ENCODE results near the gene MAP2K3.
"Not testable (repeated sequence)": the region's sequence is repeated elsewhere in the genome, so short reads cannot be mapped to it uniquely, and the experiment has no call there.

The MAP2K3 gene

DNA sequence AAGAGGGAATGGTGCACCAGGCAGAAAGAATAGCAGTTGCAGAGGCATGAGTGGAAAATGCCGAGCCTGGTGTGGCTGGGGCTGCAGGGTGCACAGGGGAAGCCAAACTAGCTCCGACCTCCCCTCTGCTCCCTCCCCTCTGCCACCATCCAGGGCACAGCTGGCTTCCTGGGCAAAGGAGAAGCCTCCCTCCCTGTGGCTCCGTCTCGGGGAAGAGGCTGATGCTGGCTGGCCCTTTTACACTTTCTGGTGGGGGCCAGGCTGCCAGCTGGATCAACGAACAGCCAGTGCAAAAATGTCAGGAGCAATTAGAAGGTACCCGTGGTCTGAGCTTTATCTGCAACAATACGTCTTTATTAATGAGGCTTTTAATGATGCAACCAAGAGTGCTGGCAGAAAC lies 54.5 kb downstream of the MAP2K3 start:
- Mint-ChIP-seq H3K9me3 (no peaks in the 10 kb centered on the region), H3K4me3 (no peak overlapping the region), H3K27ac (no peak overlapping the region), H3K27me3 (no peaks in the 10 kb centered on the region), H3K36me3 (ENCODE audit: low read depth) (no peaks in the 10 kb centered on the region), H3K4me1 (ENCODE audit: low read depth) (no peaks in the 10 kb centered on the region)

- H3K4me3 Mint-ChIP-seq; H3K36me3 Mint-ChIP-seq (ENCODE audit: low read depth); H3K4me1 Mint-ChIP-seq (ENCODE audit: low read depth); H3K27ac Mint-ChIP-seq; H3K27me3 Mint-ChIP-seq; H3K9me3 Mint-ChIP-seq: not testable (repeated sequence)
Observed at GRCh38 chr17:21339571-21339970, 55.1 kb downstream of the MAP2K3 start.

GRCh38 chr17:21340407-21340806 lies 55.9 kb downstream of the MAP2K3 start:
- not testable (repeated sequence) for H3K9me3 Mint-ChIP-seq

DNA sequence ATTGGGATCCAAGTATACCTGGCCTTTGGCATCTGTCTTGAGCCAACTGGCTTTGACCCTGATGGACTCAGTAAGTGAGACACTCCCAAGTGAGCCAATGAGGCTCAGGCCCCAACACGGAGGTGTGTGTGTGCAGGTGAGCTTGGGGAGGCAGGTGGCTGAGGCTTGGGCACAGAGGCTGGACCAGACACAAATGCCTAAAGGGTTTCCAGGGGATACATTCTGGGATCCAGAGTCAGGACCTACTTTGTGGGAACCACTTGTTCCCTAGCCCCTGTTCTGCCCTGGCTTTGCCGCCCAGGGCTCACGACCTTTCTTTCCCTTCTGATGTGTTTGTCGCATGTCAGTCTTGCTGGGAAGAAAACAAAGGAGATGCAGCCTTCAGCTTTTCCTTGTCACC lies 56.8 kb downstream of the MAP2K3 start:
- H3K4me1 Mint-ChIP-seq (ENCODE audit: low read depth); H3K36me3 Mint-ChIP-seq (ENCODE audit: low read depth); H3K9me3 Mint-ChIP-seq; H3K27ac Mint-ChIP-seq; H3K27me3 Mint-ChIP-seq; H3K4me3 Mint-ChIP-seq: not testable (repeated sequence)

More at GRCh38 chr17:21340407-21340806, 55.9 kb downstream of the MAP2K3 start:
- not testable (repeated sequence) for H3K27ac Mint-ChIP-seq; H3K4me1 Mint-ChIP-seq (ENCODE audit: low read depth); H3K4me3 Mint-ChIP-seq; H3K27me3 Mint-ChIP-seq; H3K36me3 Mint-ChIP-seq (ENCODE audit: low read depth)

- H3K4me3 Mint-ChIP-seq, H3K9me3 Mint-ChIP-seq: not testable (repeated sequence)
Observed at GRCh38 chr17:21341925-21342540, 57.5 kb downstream of the MAP2K3 start.

GRCh38 chr17:21343061-21343949 lies 58.8 kb downstream of the MAP2K3 start:
- H3K4me3 Mint-ChIP-seq; H3K9me3 Mint-ChIP-seq; H3K36me3 Mint-ChIP-seq (ENCODE audit: low read depth); H3K27me3 Mint-ChIP-seq; H3K4me1 Mint-ChIP-seq (ENCODE audit: low read depth); H3K27ac Mint-ChIP-seq: not testable (repeated sequence)

More at GRCh38 chr17:21341925-21342540, 57.5 kb downstream of the MAP2K3 start:
- H3K4me1 Mint-ChIP-seq (ENCODE audit: low read depth); H3K27ac Mint-ChIP-seq; H3K27me3 Mint-ChIP-seq; H3K36me3 Mint-ChIP-seq (ENCODE audit: low read depth): not testable (repeated sequence)

DNA sequence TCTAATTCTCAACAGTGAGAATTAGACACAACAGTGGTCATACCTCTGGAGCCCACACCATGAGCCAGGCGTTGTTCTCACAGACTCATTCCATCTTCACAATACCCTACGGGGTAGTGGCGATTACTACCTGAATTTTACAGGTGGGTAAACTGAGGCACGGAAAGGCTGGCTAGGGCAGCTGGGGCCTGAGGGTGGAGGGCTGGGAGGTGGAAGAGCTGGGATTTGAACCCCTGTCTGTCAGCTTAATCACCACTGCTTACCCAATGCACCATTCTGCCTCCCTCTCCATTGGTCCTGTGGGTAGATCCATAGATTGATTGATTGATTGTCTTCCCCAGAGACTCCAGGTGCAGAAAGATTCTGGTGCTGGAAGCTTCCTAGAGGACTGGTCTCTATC lies 60.3 kb downstream of the MAP2K3 start:
- not testable (repeated sequence) for H3K36me3 Mint-ChIP-seq (ENCODE audit: low read depth); H3K9me3 Mint-ChIP-seq; H3K4me3 Mint-ChIP-seq; H3K27ac Mint-ChIP-seq; H3K4me1 Mint-ChIP-seq (ENCODE audit: low read depth); H3K27me3 Mint-ChIP-seq

DNA sequence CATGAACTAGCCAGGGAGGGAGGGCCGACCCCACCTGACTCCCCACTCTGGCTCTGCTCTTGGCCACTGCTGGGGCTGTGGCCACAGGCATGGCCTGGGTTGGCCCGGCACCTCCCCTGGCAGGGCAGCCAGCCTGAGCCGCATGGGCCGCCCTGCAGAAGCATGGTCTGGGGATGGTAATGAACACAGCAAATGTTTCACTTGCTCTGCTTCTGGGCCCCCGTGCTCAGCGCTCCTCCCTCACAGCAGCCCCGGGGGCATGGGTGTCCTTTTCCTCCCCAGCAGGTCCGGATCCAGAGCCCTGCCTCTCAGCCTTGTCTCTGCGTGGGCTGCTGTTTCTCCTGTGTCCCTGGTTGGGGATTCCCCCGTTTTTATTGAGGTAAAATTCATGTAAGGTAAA lies 60.7 kb downstream of the MAP2K3 start:
- Mint-ChIP-seq H3K27me3 (no peaks in the 10 kb centered on the region), H3K27ac (no peak overlapping the region), H3K4me3 (no peak overlapping the region), H3K36me3 (ENCODE audit: low read depth) (no peaks in the 10 kb centered on the region), H3K9me3 (no peaks in the 10 kb centered on the region), H3K4me1 (ENCODE audit: low read depth) (peaks cover 3% of the 10 kb centered on the region)

DNA sequence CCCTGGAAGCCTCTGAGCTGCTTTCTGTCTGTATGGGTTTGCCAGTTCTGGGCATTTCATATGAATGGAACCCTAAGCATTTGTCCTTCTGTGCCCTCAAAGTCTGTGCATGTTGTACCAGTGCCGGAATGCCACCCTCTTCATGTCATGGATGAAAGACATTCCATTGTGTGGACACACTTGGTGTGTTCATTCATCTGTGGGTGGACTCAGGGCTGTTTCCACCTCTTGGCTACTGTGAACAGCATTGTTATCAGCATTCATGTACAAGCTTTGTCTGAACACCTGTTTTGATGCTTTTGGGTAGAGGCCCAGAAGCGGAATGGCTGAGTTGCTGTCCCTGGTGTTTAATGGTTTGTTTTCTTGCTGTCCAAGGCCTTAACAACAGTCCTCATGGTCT lies 61.6 kb downstream of the MAP2K3 start:
- not testable (repeated sequence) for H3K9me3 Mint-ChIP-seq; H3K4me3 Mint-ChIP-seq; H3K27ac Mint-ChIP-seq; H3K36me3 Mint-ChIP-seq (ENCODE audit: low read depth); H3K4me1 Mint-ChIP-seq (ENCODE audit: low read depth); H3K27me3 Mint-ChIP-seq

- not testable (repeated sequence) for H3K36me3 Mint-ChIP-seq (ENCODE audit: low read depth); H3K27me3 Mint-ChIP-seq; H3K4me3 Mint-ChIP-seq; H3K9me3 Mint-ChIP-seq; H3K4me1 Mint-ChIP-seq (ENCODE audit: low read depth); H3K27ac Mint-ChIP-seq
Observed at GRCh38 chr17:21346651-21347250, 62.2 kb downstream of the MAP2K3 start.

DNA sequence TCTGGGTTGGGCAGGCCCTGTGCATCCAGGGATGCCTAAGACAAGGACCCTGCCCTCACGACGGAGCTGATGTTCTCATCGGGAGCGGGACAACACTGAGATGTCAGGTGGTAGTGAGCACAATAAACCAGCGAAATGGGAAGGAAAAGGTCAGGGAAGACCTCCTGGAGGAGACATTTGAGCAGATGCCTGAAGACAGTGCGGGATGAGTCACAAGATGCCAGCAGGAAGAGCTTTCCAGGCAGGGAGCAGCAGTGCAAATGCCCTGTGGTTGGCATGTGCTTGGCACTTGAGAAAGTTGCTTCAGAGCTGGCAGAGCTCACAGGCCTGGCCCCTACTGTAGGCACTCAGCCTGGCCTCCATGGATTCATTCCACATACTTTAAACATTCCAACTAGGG lies 63.1 kb downstream of the MAP2K3 start:
- H3K27ac Mint-ChIP-seq; H3K4me3 Mint-ChIP-seq; H3K36me3 Mint-ChIP-seq (ENCODE audit: low read depth); H3K9me3 Mint-ChIP-seq; H3K27me3 Mint-ChIP-seq; H3K4me1 Mint-ChIP-seq (ENCODE audit: low read depth): not testable (repeated sequence)

DNA sequence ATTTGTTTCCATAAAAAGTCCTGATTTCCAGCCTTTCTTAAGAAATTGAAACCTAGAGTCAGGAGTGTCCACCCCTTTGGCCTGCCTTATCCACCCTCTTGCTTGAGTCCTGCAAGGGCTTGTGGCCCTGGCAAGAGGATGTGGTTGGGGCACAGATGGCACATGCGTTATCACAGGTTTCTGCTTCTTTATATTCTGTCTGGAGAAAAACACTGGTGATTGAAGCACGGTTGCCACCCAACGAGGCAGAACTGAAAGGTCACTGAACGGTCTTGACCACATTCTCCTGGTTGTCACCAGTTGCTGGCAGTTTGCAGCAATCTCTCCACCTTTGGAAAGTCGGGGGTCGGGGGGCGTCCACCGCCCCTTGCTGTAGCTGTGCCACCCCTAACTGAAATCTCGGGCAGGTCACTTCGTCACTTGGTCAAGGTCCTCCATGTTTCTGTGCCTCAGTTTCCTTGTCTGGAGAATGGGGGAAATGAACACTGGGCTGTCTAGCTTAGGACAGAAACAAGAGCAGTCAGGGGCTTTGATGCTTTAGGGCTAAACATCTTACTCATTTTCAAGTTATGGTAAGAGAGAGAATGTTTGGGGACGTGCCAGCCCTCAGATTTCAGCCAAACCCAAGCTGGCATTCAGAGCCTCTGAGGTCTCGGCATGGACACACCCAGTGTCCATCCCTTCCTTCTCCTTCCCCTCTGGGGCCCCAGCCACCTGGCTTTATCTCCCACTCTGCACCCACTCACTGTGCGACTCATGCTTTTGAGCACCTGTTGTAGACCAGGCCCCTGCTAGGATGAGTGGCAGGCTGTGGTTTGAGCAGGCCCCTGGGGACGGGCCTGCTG lies 63.8 kb downstream of the MAP2K3 start:
- H3K27ac Mint-ChIP-seq, H3K27me3 Mint-ChIP-seq: not testable (repeated sequence)

DNA sequence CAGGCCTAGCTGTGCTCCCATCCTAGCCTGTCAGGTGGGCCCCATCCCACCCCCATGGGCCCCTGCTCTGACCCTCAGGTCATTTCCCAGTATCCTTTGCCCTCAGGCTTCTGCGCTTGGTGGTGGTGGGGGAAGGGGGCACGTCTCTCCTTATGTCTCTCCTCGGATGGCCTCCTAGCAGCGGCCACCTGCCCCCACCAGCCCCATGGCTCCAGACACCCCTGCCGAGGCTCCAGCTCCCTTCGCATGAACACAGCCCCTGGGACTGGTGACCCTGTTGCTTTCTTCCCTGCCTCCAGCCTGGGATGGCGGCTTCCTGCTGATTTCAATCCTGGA lies 64.4 kb downstream of the MAP2K3 start:
- H3K4me1 Mint-ChIP-seq (ENCODE audit: low read depth); H3K27ac Mint-ChIP-seq; H3K9me3 Mint-ChIP-seq; H3K36me3 Mint-ChIP-seq (ENCODE audit: low read depth); H3K27me3 Mint-ChIP-seq; H3K4me3 Mint-ChIP-seq: not testable (repeated sequence)

More for the DNA sequence above, 63.8 kb downstream of the MAP2K3 start:
- H3K9me3 Mint-ChIP-seq; H3K4me3 Mint-ChIP-seq; H3K36me3 Mint-ChIP-seq (ENCODE audit: low read depth); H3K4me1 Mint-ChIP-seq (ENCODE audit: low read depth): not testable (repeated sequence)

DNA sequence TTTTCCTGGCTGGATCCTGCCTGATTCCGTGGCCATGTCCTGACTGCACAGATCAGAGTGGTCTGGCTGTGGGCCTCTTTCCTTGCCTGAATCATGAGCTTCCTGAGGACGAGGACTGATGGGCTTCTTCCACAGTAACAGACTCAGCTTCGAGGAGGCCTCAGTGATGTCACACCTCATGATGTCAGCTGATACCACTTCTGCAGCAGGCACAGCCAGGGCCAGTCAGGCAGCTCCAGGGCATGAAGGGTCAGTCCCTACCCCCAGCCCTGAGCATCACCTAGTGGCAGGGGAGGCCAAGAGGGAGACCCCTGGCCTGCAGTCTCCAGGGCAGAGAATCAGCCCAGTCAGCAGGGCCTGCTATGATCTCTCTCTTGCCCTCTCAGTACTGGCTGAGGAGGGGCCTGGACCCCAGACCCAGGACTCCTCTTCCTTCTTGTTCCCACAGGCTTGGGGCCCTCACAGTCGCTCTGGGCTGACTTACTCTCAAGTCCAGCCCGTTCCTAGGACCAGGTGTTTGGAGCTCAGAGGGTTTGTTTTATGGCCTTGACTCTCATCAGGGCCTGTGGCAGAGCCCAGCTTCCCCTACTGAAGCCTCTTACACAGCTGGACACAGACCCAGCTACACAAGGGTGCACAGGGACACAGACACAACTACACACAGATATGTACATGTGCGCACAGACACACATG lies 65.0 kb downstream of the MAP2K3 start:
- H3K27ac Mint-ChIP-seq; H3K4me1 Mint-ChIP-seq (ENCODE audit: low read depth); H3K4me3 Mint-ChIP-seq; H3K36me3 Mint-ChIP-seq (ENCODE audit: low read depth); H3K9me3 Mint-ChIP-seq; H3K27me3 Mint-ChIP-seq: not testable (repeated sequence)

DNA sequence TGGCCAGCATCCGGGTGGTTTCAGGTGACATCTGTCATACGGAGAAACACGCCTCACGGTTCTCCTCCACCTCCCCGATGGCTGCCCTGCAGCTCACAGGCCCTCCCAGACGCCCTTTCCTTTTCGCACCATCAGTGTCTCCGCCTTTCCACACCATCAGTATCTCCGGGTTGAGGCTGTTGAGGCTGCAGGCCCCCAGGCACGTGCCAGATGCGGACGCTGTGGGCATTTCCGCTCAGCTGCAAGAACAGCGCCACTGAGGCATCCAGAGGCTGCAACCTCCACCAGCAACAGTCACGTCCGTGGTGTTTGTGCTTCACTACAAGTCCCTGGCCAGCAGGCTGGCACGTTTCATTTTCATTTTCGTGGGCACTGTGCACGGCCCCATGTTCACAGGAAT lies 66.0 kb downstream of the MAP2K3 start:
- H3K4me1 Mint-ChIP-seq (ENCODE audit: low read depth): not testable (repeated sequence)

More for the DNA sequence above, 66.0 kb downstream of the MAP2K3 start:
- not testable (repeated sequence) for H3K27me3 Mint-ChIP-seq; H3K27ac Mint-ChIP-seq; H3K9me3 Mint-ChIP-seq; H3K36me3 Mint-ChIP-seq (ENCODE audit: low read depth); H3K4me3 Mint-ChIP-seq

All from stimulated activated naive CD8-positive, alpha-beta T cell treated with anti-CD3 and anti-CD28 coated beads, Interleukin-15, Interleukin-2, amounts not matched to agents 100 ng/mL and 50 ng/mL, for 24 hours (primary cell).